HAP-1 (cell line): ENCODE results near the gene SLC8A2.

Experiments
- DNase-seq, 2 experiments: peaks; one replicate each; pipeline ENCODE4 v3.0.0-alpha.2; 2016 to 2020; ENCODE audit warnings: low spot score in 2 of 2
- H3K27me3 ChIP-seq: fragments of 250-450 bp; sonication (Bioruptor Pico); 2 replicates; pipeline ENCODE4 v1.5.1; 2020; ENCODE audit warnings: low read depth, mild to moderate bottlenecking, moderate library complexity
- H3K36me3 ChIP-seq: fragments of 250-450 bp; sonication (Bioruptor Pico); replicated peaks from 2 replicates; pipeline ENCODE4 v1.5.1; 2020; ENCODE audit warnings: mild to moderate bottlenecking
- H3K4me1 ChIP-seq: fragments of 250-450 bp; sonication (Bioruptor Pico); 2 replicates; pipeline ENCODE4 v1.5.1; 2020; ENCODE audit warnings: mild to moderate bottlenecking
- H3K4me3 ChIP-seq: fragments of 250-450 bp; sonication (Bioruptor Pico); 2 replicates; pipeline ENCODE4 v1.5.1; 2020; ENCODE audit warnings: mild to moderate bottlenecking, moderate library complexity
- H3K9me3 ChIP-seq: fragments of 250-450 bp; sonication (Bioruptor Pico); 2 replicates; pipeline ENCODE4 v1.5.1; 2020; ENCODE audit warnings: mild to moderate bottlenecking, moderate library complexity
- in situ Hi-C: fragments of 300-500 bp; cut with MboI; formaldehyde crosslinking; loops from 3 replicates; pipeline ENCODE4 v1.14.3; 2020; ENCODE audit warnings: low sequenced_read_pairs, inconsistent platforms, mixed read lengths

SLC8A2 gene

GRCh38 chr19:47433121-47433520 is 38.6 kb downstream of the SLC8A2 start:
- Histone ChIP-seq H3K9me3 (no peaks in the 10 kb centered on the region), H3K4me3 (no peak overlapping the region), H3K27me3 (no peaks in the 10 kb centered on the region), H3K4me1 (peaks cover 4% of the 10 kb centered on the region), H3K36me3 (no peaks in the 10 kb centered on the region)
- no peak for DNase-seq
- in situ Hi-C loops = no loop called here

DNA sequence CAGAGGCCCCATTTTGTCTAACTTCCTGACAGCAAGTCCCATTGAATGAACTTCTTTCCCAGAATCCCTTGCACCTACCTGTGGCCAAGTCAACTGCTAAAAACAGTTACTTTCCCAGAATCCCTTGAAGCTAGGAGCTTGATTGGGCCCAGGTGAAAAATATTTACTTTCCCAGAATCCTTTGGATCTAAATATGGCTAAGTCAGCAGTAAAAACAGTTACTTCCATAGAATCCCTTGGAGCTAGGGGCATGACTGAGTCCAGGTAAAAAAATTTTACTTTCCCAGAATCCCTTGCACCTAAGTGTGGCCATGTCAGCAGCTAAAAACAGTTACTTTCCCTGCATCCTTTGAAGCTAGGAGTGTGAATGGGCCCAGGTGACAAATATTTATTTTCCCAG is 39.2 kb downstream of the SLC8A2 start:
- Histone ChIP-seq H3K36me3 (no peaks in the 10 kb centered on the region), H3K4me3 (no peak overlapping the region), H3K4me1 (peaks cover 8% of the 10 kb centered on the region), H3K27me3 (no peaks in the 10 kb centered on the region), H3K9me3 (no peaks in the 10 kb centered on the region)
- in situ Hi-C loops = no loop called here
- no peak for DNase-seq

DNA sequence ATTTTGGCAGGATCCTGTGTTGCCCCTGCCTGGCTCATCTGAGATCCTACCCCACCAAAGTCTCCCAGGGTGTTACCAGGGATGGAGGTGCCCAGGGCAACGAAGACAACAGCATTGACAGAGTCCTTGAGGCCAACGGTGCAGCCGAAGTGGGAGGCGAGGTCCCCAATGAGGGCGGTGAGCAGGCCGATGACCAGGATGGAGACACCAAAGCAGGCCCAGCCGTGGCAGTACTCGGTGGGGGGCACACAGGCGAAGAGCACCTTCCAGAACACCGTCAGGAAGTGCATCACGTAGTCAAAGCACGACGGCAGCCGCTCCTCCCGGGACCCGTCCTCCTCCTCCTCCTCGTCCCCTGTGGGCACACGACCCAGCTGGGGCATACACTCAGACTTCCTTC is 39.6 kb downstream of the SLC8A2 start:
- in situ Hi-C loops = no loop called here
- peaks cover 11% of the 10 kb centered on the region for H3K4me1 ChIP-seq
- no peaks in the 10 kb centered on the region for H3K9me3 ChIP-seq
- DNase-seq = no peak
- no peaks in the 10 kb centered on the region for H3K36me3 ChIP-seq
- H3K4me3 ChIP-seq = no peak overlapping the region
- H3K27me3 ChIP-seq = no peaks in the 10 kb centered on the region

DNA sequence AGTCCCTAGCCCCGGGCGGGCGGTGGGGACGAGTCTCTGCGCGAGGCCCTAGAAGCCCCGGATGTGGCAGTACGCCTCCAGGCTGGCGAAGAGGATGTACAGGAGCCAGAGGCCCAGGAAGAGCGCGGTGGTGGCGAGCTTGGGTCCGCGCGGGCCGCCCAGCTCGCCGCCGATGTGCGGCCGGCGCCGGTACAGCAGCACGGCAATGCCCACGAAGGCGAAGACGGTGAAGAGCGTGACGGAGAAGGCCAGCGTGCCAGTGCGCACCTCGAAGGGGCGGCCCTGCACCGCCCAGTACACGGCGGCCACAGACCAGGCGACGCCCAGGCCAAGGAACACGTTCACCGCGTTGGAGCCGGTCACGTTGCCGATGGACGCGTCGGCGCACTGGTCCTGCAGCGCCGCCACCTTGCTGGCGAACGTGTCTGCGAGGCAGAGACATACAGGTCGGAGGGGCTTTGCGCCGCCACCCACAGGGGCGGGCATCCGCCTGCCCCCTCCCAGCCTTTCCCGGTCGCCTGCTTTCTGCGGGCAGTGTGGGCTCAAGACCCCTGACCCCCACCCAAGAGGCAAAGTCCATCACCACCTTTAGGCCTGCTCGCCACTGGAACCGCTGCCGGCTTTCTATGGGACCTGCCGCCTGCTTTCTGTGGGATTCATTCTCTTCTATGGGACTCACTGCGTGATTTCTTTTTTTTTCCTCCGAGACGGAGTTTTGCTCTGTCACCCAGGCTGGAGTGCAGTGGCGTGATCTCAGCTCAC is 41.5 kb downstream of the SLC8A2 start:
- H3K4me3 ChIP-seq = no peak overlapping the region
- H3K27me3 ChIP-seq = no peaks in the 10 kb centered on the region; the same call in 1 of the 2 replicates
- H3K36me3 ChIP-seq = no peaks in the 10 kb centered on the region
- DNase-seq = no peak
- H3K4me1 ChIP-seq = peaks cover 13% of the 10 kb centered on the region
- in situ Hi-C loops = no loop called here
- H3K9me3 ChIP-seq = no peaks in the 10 kb centered on the region

DNA sequence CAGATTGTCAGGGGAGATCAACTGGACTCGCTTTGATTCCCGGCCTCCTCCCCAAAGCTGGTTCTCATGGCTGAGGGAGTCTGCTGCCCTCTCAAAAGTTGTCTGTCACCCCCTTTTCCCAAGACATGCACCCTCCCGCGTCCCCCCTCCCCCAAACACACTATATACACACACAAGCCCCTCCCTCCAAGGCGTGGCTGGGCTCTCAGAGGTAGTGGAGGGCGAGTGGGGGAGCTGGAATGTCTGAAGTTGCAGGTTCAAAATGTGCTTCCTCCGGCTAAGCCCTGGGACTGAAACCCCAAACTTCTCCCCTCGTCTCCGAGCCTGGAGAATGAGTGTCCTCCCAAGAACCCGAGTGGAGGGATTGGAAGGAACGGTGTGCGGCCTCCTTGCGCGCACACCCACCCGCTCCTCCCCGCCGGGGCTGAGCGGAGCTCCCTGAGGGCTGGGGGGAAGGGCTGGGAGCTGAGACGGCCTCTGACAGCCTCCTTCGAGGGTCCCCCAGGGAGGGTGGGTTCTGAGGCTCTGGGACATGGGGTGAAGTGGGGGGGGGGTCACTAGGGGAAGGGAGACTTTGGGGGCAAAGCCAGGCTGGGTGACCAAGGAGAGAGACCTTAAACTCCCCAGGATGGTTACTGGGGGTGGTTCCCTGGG is 42.4 kb downstream of the SLC8A2 start:
- in situ Hi-C loops = no loop called here
- no peak for DNase-seq
- Histone ChIP-seq H3K4me3 (no peak overlapping the region), H3K27me3 (peaks cover 1% of the 10 kb centered on the region), H3K36me3 (no peaks in the 10 kb centered on the region), H3K9me3 (no peaks in the 10 kb centered on the region), H3K4me1 (peaks cover 13% of the 10 kb centered on the region)

DNA sequence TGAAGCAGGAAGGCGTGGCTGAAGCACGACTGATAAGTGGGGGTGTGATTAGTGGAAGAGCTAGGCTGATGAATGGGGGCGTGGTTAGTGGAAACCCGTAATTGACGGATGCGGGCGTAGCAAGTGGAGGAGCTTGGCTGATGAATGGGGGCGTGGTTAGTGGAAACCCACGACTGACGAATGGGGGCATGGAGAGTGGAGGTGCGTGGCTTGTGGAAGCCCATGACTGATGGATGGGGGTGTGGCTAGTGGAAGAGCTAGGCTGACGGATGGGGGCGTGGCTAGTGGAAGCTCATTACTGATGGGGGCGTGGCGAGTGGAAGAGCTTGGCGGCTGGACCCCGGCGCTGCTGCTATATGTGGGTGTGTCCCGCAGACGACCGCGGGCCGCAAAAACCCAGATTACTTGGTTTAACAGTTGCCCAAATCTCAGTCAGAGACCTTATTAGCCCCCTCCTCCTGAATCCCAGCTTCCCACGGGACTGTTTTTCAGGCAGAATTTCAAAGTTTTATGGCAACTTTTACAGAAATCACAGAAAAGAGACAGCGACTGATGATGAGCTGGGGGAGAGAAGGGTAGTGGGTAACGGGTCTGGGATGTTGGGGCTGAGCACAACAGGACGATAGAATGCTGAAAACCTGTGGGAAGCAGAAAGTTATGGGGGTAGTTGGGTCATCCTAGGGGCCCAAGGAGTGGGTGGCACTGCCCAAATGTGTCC is 43.4 kb downstream of the SLC8A2 start:
- DNase-seq = peak; percentile 99 to 100
- H3K9me3 ChIP-seq = no peaks in the 10 kb centered on the region
- peaks cover 9% of the 10 kb centered on the region for H3K27me3 ChIP-seq
- in situ Hi-C loops = no loop called here
- no peaks in the 10 kb centered on the region for H3K36me3 ChIP-seq
- H3K4me1 ChIP-seq = peaks cover 13% of the 10 kb centered on the region
- peak overlapping the region; percentile 11; the same call in 1 of the 2 replicates for H3K4me3 ChIP-seq

GRCh38 chr19:47427241-47428176 is 44.2 kb downstream of the SLC8A2 start:
- no peaks in the 10 kb centered on the region for H3K36me3 ChIP-seq
- H3K9me3 ChIP-seq = no peaks in the 10 kb centered on the region
- peak; percentile 70 to 90 for DNase-seq
- H3K27me3 ChIP-seq = peaks cover 18% of the 10 kb centered on the region
- no peak overlapping the region; the same call in 1 of the 2 replicates for H3K4me3 ChIP-seq
- in situ Hi-C loops = no loop called here
- H3K4me1 ChIP-seq = peaks cover 16% of the 10 kb centered on the region

GRCh38 chr19:47423203-47423882 is 48.4 kb downstream of the SLC8A2 start:
- Histone ChIP-seq H3K4me3 (no peak overlapping the region), H3K36me3 (no peaks in the 10 kb centered on the region), H3K9me3 (no peaks in the 10 kb centered on the region), H3K4me1 (peaks cover 12% of the 10 kb centered on the region), H3K27me3 (peaks cover 48% of the 10 kb centered on the region)
- no peak for DNase-seq
- in situ Hi-C loops = no loop called here

DNA sequence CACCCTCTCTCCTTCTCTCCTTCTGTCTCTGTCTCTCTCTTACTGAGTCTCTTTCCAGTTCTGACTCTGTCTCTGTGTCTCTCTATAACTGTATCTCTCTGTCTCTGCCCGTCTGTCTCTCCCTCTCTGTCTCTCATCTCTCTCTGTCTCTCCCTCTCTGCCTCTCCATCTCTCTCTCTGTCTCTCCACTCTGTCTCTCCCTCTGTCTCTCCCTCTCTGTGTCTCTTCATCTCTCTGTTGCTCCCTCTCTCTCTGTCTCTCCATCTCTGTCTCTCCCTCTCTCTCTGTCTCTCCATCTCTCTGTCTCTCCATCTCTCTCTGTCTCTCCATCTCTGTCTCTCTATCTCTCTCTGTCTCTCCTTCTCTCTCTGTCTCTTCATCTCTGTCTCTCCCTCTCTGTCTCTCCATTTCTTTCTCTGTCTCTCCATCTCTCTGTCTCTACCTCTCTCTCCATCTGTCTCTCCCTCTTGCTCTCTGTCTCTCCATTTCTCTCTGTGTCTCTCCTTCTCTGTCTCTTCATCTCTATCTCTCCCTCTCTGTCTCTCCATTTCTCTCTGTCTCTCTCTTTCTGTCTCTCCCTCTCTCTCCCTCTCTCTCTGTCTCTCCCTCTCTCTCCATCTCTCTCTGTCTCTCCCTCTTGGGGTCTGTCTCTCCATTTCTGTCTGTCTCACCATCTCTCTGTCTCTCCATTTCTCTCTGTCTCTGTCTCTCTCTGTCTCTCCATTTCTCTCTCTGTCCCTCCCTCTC is 49.1 kb downstream of the SLC8A2 start:
- Histone ChIP-seq H3K36me3 (no peaks in the 10 kb centered on the region), H3K4me1 (peaks cover 13% of the 10 kb centered on the region), H3K9me3 (no peaks in the 10 kb centered on the region), H3K4me3 (no peak overlapping the region), H3K27me3 (peaks cover 48% of the 10 kb centered on the region)
- in situ Hi-C loops = no loop called here
- no peak for DNase-seq

- in situ Hi-C loops = no loop called here
- peaks cover 48% of the 10 kb centered on the region for H3K27me3 ChIP-seq
- peak in 1 of 2 experiments; percentile 46 for DNase-seq
- no peaks in the 10 kb centered on the region for H3K9me3 ChIP-seq
- H3K4me1 ChIP-seq = peaks cover 7% of the 10 kb centered on the region
- H3K36me3 ChIP-seq = no peaks in the 10 kb centered on the region
- no peak overlapping the region for H3K4me3 ChIP-seq
Observed at GRCh38 chr19:47421844-47422395, 49.8 kb downstream of the SLC8A2 start.

DNA sequence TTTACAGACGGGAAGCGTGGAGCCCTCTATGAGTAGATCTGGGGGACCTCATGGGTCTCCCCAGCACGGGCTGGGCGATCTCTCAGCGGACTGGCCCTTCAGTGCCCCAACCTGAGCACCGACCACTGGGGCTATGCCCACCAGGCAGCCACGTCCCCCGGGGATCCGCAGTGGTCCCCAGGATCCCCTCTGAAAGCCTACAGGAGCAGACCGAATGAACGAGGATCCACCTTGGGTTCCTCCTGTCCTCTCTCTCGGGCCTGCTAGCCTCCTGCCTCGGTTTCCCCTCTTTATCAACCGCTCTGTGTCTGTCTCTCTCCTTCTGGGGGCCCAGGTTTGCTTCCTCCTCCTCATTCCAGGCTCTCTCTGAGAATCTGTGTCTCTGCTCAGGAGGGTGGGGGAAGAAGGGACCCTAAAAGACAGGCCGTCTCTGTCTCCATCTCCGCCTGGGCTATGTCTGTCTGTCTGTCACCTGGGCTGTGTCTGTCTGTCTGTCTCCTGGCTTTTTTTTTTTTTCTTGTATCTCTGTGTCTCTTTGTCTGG is 50.4 kb downstream of the SLC8A2 start:
- DNase-seq = no peak
- Histone ChIP-seq H3K4me3 (no peak overlapping the region), H3K36me3 (no peaks in the 10 kb centered on the region), H3K9me3 (no peaks in the 10 kb centered on the region), H3K27me3 (peaks cover 48% of the 10 kb centered on the region), H3K4me1 (peaks cover 7% of the 10 kb centered on the region)
- in situ Hi-C loops = no loop called here

- Histone ChIP-seq H3K4me3 (no peak overlapping the region), H3K4me1 (peaks cover 7% of the 10 kb centered on the region), H3K36me3 (no peaks in the 10 kb centered on the region), H3K9me3 (no peaks in the 10 kb centered on the region), H3K27me3 (peaks cover 48% of the 10 kb centered on the region)
- in situ Hi-C loops = no loop called here
- DNase-seq = no peak
Observed at GRCh38 chr19:47419789-47420188, 51.9 kb downstream of the SLC8A2 start.
